ENCODE data around the gene FOXN3. TPM values are rescaled to one million over a fixed set of nuclear protein-coding genes. Genes with fewer than 3 reads are reported as not detected.

The FOXN3 gene
- polyA plus RNA-seq, 1 donor (not counting 4 experiments of a cell fraction or from before 2014, with no cell fraction given), result 10.2 TPM

- dilution Hi-C loops (cut with MboI; ENCODE audit: extremely low pct_ligation_motif_present, low sequenced_read_pairs), result no loop called here
- FAIRE-seq, result no peak
- H3K4me2 ChIP-seq (ENCODE audit: control insufficient read depth, extremely low read depth, insufficient read depth, low read depth, low read length), result no peak overlapping the region
These were observed 38.0 kb upstream of the FOXN3 start for GRCh38 chr14:89454996-89455395.

DNA sequence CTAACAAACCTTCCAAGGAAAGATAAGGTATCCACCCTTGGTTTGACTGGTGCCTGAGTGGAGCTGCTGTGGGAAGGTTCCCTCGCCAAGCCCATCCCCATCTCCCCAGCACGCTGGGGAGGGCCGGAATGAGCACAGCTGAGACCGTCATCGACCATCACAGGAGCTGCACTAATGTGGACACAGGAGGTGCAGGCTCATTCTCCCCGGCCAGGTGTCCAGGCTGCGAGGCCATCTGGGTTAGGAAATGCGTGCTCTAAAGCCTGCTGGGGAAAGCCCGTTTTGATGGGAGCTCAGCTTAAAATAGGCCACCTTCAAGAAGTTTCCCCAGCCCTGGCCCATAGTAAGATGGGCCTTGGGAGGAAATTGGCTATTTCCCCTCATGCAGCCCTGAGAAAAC is 35.2 kb upstream of the FOXN3 start:
- FAIRE-seq (no peak), DNase-seq (ENCODE audit: low read depth, low spot score) (no peak)
- no peak overlapping the region for H3K4me3 ChIP-seq (ENCODE audit: control insufficient read depth in 2 of 3, extremely low read depth in 1 of 3, insufficient read depth in 2 of 3, low read depth in 1 of 3, low read length in 3 of 3)
- no peak overlapping the region for H2AFZ ChIP-seq (ENCODE audit: control insufficient read depth, low read length)
- no peaks in the 10 kb centered on the region for H3K36me3 ChIP-seq (ENCODE audit: control insufficient read depth in 2 of 2, extremely low read depth in 1 of 2, insufficient read depth in 2 of 2, low read length in 2 of 2)
- peaks cover 3% of the 10 kb centered on the region for H3K4me1 ChIP-seq (ENCODE audit: control insufficient read depth, extremely low read depth, insufficient read depth, low read length)
- dilution Hi-C loops (cut with MboI; ENCODE audit: extremely low pct_ligation_motif_present, low sequenced_read_pairs), result no loop called here
- H3K9me1 ChIP-seq (ENCODE audit: control insufficient read depth, extremely low read depth, insufficient read depth, low read length), result no peaks in the 10 kb centered on the region
- H3K9me3 ChIP-seq (ENCODE audit: control insufficient read depth, low read depth, low read length), result no peaks in the 10 kb centered on the region
- no peak overlapping the region for H3K9ac ChIP-seq (ENCODE audit: control insufficient read depth, extremely low read depth, insufficient read depth, low read length)
- H3K4me2 ChIP-seq (ENCODE audit: control insufficient read depth, extremely low read depth, insufficient read depth, low read depth, low read length), result no peak overlapping the region
- H3K79me2 ChIP-seq (ENCODE audit: control insufficient read depth, insufficient read depth, low read length), result no peaks in the 10 kb centered on the region
- no peaks in the 10 kb centered on the region for H3K27me3 ChIP-seq (ENCODE audit: control insufficient read depth, extremely low read depth, insufficient read depth, low read length)
- H4K20me1 ChIP-seq (ENCODE audit: control insufficient read depth, extremely low read depth, insufficient read depth, low read length), result no peaks in the 10 kb centered on the region
- TF ChIP-seq EZH2 (IDR thresholded peaks at IDR 0.05; ENCODE audit: low read length) (no peak), CTCF (optimal IDR thresholded peaks at IDR 0.05 in 1 of 3, IDR thresholded peaks at IDR 0.05 in 1 of 3, conservative IDR thresholded peaks at IDR 0.05 in 1 of 3; ENCODE audit: extremely low read depth in 1 of 3, insufficient read depth in 2 of 3, low read length in 3 of 3) (no peak)
- H3K27ac ChIP-seq (ENCODE audit: control insufficient read depth, insufficient read depth, low read length), result no peak overlapping the region

More at GRCh38 chr14:89454996-89455395, 38.0 kb upstream of the FOXN3 start:
- Histone ChIP-seq H3K4me1 (ENCODE audit: control insufficient read depth, extremely low read depth, insufficient read depth, low read length) (peaks cover 3% of the 10 kb centered on the region), H3K27me3 (ENCODE audit: control insufficient read depth, extremely low read depth, insufficient read depth, low read length) (no peaks in the 10 kb centered on the region), H3K4me3 (ENCODE audit: control insufficient read depth in 2 of 3, extremely low read depth in 1 of 3, insufficient read depth in 2 of 3, low read depth in 1 of 3, low read length in 3 of 3) (no peak overlapping the region), H2AFZ (ENCODE audit: control insufficient read depth, low read length) (no peak overlapping the region), H3K79me2 (ENCODE audit: control insufficient read depth, insufficient read depth, low read length) (no peaks in the 10 kb centered on the region), H3K36me3 (ENCODE audit: control insufficient read depth in 2 of 2, extremely low read depth in 1 of 2, insufficient read depth in 2 of 2, low read length in 2 of 2) (no peaks in the 10 kb centered on the region), H3K9me1 (ENCODE audit: control insufficient read depth, extremely low read depth, insufficient read depth, low read length) (no peaks in the 10 kb centered on the region), H3K9me3 (ENCODE audit: control insufficient read depth, low read depth, low read length) (no peaks in the 10 kb centered on the region), H4K20me1 (ENCODE audit: control insufficient read depth, extremely low read depth, insufficient read depth, low read length) (no peaks in the 10 kb centered on the region), H3K9ac (ENCODE audit: control insufficient read depth, extremely low read depth, insufficient read depth, low read length) (no peak overlapping the region), H3K27ac (ENCODE audit: control insufficient read depth, insufficient read depth, low read length) (no peak overlapping the region)
- no peak for TF ChIP-seq CTCF (optimal IDR thresholded peaks at IDR 0.05 in 1 of 3, IDR thresholded peaks at IDR 0.05 in 1 of 3, conservative IDR thresholded peaks at IDR 0.05 in 1 of 3; ENCODE audit: extremely low read depth in 1 of 3, insufficient read depth in 2 of 3, low read length in 3 of 3)
- TF ChIP-seq EZH2 (IDR thresholded peaks at IDR 0.05; ENCODE audit: low read length), result no peak
- DNase-seq (ENCODE audit: low read depth, low spot score), result no peak
